ENCODE results near the gene GSTT4.

GRCh38 chr22:24002851-24003250 lies 2.4 kb downstream of the GSTT4 start:
- TF ChIP-seq, protein P1, sequence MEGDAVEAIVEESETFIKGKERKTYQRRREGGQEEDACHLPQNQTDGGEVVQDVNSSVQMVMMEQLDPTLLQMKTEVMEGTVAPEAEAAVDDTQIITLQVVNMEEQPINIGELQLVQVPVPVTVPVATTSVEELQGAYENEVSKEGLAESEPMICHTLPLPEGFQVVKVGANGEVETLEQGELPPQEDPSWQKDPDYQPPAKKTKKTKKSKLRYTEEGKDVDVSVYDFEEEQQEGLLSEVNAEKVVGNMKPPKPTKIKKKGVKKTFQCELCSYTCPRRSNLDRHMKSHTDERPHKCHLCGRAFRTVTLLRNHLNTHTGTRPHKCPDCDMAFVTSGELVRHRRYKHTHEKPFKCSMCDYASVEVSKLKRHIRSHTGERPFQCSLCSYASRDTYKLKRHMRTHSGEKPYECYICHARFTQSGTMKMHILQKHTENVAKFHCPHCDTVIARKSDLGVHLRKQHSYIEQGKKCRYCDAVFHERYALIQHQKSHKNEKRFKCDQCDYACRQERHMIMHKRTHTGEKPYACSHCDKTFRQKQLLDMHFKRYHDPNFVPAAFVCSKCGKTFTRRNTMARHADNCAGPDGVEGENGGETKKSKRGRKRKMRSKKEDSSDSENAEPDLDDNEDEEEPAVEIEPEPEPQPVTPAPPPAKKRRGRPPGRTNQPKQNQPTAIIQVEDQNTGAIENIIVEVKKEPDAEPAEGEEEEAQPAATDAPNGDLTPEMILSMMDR (IDR thresholded peaks at IDR 0.05): no peak
- no peak for TF ChIP-seq POLR2A (IDR thresholded peaks at IDR 0.05)

Measured in adrenal gland (tissue), 5 donors.